Upper lobe of right lung (tissue), 1 donor: ENCODE measurements around the gene SLC6A17. TPM values are rescaled to one million over a fixed set of nuclear protein-coding genes. Genes with fewer than 3 reads are reported as not detected.

Experiments
- ATAC-seq: fragments of 200-7000 bp; cut with Tn5 transposase; one replicate; pipeline ENCODE4 v1.9.1; 2020; ENCODE audit warnings: mild to moderate bottlenecking, moderate library complexity
- DNase-seq: peaks from one replicate; pipeline ENCODE4 v3.0.0-alpha.2; 2020
- H3K27ac ChIP-seq: fragments of 200-600 bp; one replicate; pipeline ENCODE4 v1.8.0; 2022
- H3K27me3 ChIP-seq: fragments of 200-600 bp; one replicate; pipeline ENCODE4 v1.8.0; 2022; ENCODE audit warnings: mild to moderate bottlenecking
- H3K36me3 ChIP-seq: fragments of 200-600 bp; one replicate; pipeline ENCODE4 v1.8.0; 2022
- H3K4me1 ChIP-seq: fragments of 200-600 bp; one replicate; pipeline ENCODE4 v1.8.0; 2022
- H3K4me3 ChIP-seq: fragments of 200-600 bp; one replicate; pipeline ENCODE4 v1.8.0; 2022; ENCODE audit warnings: mild to moderate bottlenecking
- H3K9me3 ChIP-seq: fragments of 200-600 bp; one replicate; pipeline ENCODE4 v1.8.0; 2022
- intact Hi-C: fragments of 100-400 bp; cut with DNase I; formaldehyde crosslinking; loops from one replicate; pipeline ENCODE4 v1.11.0; 2022
- total RNA-seq: library from RNA; stranded (reverse); fragmentation: NEBNext Ultra II Directional; extraction: Animal tissue kit (Norgen Biotek cat#: 25700); gene quantifications from one replicate; pipeline ENCODE4 v1.2.1, GENCODE V29; 2021
- TF ChIP-seq, protein P1 (sequence below): fragments of 200-600 bp; IDR thresholded peaks from one replicate; pipeline ENCODE4 v1.8.0; 2022; ENCODE audit warnings: antibody characterized with exemption
- donor health status: DM: no; HTN: yes; CAD: no; lungs with severe emphysema.

SLC6A17 gene
- total RNA-seq, 1 donor from 2014 or later = 0.06 TPM

DNA sequence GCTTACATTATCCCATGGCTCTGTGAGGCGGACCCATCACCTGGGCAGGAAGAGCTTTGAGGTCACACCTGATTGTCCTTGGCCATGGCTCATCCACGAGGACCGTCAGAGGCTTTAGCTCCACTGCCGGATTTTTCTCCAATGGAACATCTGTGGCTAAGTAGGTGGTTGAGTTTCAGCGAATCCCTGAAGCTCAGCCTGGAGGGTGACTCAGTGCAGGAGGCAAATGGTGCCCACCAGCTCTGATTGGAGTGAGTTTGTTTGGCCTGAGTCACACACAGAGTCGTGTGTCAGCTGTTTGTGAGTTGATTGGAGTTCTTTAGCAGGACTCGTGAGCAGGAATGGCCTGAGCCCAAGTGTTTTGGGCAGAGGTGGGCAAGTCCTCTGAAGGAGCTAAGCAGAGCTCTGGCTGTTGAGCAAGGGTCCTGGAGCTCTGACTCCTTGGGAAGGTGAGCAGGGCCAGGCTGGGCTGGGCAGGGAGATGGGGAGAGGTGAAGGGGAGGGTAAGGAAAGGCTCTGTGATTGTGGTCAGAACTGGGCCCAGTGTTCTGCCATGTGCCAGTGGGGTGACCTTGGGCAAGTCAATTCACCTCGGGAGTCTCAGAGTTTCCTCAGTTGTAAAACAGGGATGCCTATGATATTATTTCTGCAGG lies 2.0 kb downstream of the SLC6A17 start:
- H3K4me1 ChIP-seq = no peaks in the 10 kb centered on the region
- TF ChIP-seq, protein P1, sequence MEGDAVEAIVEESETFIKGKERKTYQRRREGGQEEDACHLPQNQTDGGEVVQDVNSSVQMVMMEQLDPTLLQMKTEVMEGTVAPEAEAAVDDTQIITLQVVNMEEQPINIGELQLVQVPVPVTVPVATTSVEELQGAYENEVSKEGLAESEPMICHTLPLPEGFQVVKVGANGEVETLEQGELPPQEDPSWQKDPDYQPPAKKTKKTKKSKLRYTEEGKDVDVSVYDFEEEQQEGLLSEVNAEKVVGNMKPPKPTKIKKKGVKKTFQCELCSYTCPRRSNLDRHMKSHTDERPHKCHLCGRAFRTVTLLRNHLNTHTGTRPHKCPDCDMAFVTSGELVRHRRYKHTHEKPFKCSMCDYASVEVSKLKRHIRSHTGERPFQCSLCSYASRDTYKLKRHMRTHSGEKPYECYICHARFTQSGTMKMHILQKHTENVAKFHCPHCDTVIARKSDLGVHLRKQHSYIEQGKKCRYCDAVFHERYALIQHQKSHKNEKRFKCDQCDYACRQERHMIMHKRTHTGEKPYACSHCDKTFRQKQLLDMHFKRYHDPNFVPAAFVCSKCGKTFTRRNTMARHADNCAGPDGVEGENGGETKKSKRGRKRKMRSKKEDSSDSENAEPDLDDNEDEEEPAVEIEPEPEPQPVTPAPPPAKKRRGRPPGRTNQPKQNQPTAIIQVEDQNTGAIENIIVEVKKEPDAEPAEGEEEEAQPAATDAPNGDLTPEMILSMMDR = no peak
- no peak overlapping the region for H3K4me3 ChIP-seq
- ATAC-seq = no peak
- H3K36me3 ChIP-seq = no peaks in the 10 kb centered on the region
- H3K9me3 ChIP-seq = no peaks in the 10 kb centered on the region
- H3K27me3 ChIP-seq = peaks cover 73% of the 10 kb centered on the region
- no peak overlapping the region for H3K27ac ChIP-seq
- no peak for DNase-seq
- intact Hi-C loops = no loop called here

DNA sequence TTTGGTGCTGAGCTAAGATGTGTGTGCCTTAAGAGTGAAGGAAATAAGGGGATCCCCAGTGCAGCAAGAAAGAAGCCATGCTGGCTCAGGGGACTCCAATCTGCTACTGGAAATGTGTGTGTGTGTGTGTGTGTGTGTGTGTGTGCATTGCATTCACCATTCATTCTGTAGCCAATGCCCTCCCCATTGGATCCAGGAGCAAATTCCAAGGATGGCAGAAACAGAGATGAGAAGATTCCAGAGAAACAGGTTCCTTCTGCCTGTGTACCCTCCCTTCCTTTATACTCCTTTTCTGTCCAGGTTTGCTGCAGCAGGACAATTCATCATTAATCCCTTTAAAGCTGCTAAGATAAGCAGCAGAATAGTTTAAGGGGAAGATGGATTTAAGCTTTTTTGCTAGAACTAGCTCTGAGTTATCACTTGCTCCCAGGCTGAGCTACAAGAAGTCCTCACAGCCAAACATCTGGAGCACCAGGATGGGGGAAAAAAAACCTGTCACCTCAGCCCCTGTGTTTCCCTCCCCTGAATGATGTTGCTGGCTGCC lies 3.2 kb downstream of the SLC6A17 start:
- peaks cover 68% of the 10 kb centered on the region for H3K27me3 ChIP-seq
- H3K27ac ChIP-seq = no peak overlapping the region
- TF ChIP-seq, protein P1 = no peak
- intact Hi-C loops = no loop called here
- no peak for DNase-seq
- H3K36me3 ChIP-seq = no peaks in the 10 kb centered on the region
- H3K9me3 ChIP-seq = no peaks in the 10 kb centered on the region
- no peaks in the 10 kb centered on the region for H3K4me1 ChIP-seq
- H3K4me3 ChIP-seq = no peak overlapping the region
- ATAC-seq = no peak

DNA sequence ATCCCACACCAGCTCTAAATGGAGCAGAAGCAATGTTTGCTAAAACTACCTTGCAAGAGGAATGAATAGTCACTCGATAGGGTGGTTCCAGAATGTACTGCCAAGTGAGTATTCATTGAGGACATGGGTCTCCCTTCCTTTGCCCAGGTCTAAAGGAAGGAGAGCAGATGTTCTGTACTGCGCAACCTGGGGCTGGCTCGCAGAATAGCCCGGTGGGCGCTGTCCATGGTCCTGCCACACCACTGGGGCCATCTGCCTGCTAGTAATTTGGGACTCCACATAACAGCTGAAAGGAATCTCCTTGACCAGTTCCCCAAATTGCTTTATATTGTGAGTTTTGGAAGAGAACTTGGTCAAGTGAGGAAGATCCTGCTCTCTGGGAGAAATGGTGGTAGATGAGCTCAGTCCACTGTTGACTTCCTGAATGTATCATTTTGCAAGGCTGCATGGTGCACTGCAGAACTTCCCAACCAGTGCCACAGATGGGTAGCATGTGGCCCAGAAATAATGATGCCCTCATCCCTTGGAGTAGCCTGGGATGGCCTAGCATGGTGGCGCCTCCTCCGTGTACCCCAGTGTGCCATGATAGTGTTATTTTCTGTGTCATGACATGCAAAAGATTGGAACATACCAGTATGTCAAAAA lies 5.7 kb downstream of the SLC6A17 start:
- no peak overlapping the region for H3K27ac ChIP-seq

DNA sequence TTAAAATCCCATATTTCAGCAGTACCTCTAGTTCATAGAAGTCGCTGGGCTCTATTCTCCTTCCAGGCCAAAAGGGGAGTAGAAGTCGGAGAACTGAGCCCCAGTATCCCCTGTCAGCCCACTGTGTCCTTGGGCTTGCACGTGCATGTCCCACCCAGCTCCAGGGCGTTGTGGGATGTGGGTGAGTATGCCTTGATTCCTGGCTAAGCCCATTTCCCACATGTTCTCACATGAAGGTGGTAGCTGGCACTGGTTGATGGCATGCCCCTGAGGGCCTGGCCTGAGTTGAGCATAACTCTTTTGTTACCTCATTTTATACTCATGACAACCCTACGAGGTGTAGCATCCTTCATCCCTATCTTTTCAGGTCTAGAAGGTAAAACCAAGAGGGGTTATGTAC lies 8.0 kb downstream of the SLC6A17 start:
- TF ChIP-seq, protein P1 = no peak
- no peak overlapping the region for H3K27ac ChIP-seq
- intact Hi-C loops = no loop called here
- ATAC-seq = no peak
- H3K4me3 ChIP-seq = no peak overlapping the region
- no peaks in the 10 kb centered on the region for H3K9me3 ChIP-seq
- H3K36me3 ChIP-seq = no peaks in the 10 kb centered on the region
- DNase-seq = no peak
- H3K4me1 ChIP-seq = no peaks in the 10 kb centered on the region
- peaks cover 28% of the 10 kb centered on the region for H3K27me3 ChIP-seq

More for the DNA sequence above, 5.7 kb downstream of the SLC6A17 start:
- Histone ChIP-seq H3K9me3 (no peaks in the 10 kb centered on the region), H3K36me3 (no peaks in the 10 kb centered on the region), H3K27me3 (peaks cover 48% of the 10 kb centered on the region), H3K4me3 (no peak overlapping the region), H3K4me1 (no peaks in the 10 kb centered on the region)
- ATAC-seq (peak; percentile 78), DNase-seq (peak; percentile 79)
- TF ChIP-seq, protein P1 = no peak
- intact Hi-C loops = no loop called here

DNA sequence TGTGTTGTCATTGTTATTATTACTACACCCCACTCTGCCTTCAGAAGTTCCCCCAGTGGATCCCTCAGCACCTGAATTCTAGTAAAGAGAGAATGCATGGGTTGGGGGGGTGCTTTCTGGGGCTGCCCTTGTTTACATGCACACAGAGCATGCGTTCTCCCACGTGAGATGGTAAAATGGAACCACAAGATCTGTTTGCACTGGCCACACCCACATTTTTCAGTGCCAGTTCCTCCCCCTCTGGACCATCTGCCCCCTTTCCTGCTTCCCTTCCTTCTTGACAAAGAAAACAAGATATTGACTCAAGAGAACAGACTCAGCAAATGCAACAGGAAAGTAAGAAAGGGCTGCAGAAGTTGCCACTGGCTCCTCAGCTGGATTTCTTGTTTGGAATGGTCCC lies 8.9 kb downstream of the SLC6A17 start:
- no peak for ATAC-seq
- Histone ChIP-seq H3K36me3 (no peaks in the 10 kb centered on the region), H3K27ac (no peak overlapping the region), H3K4me1 (no peaks in the 10 kb centered on the region), H3K9me3 (no peaks in the 10 kb centered on the region), H3K27me3 (peaks cover 28% of the 10 kb centered on the region), H3K4me3 (no peak overlapping the region)
- intact Hi-C loops = no loop called here
- DNase-seq = no peak
- TF ChIP-seq, protein P1 = no peak
